Body of pancreas (tissue), 4 donors: ENCODE measurements around the gene TGFB1. TPM values are rescaled to one million over a fixed set of nuclear protein-coding genes. Genes with fewer than 3 reads are reported as not detected.

ENCODE experiments used
- ATAC-seq: fragments of 150-250 bp; one replicate; pipeline ENCODE4 v1.9.1; 2016
- DNase-seq, 4 donors: peaks; one replicate each; pipeline ENCODE4 v3.0.0-alpha.2; 2019
- H3K27ac ChIP-seq, 4 donors: fragments of 200-600 bp; sonication (generic); 1 replicate in 3 of 4; 2 replicates in 1 of 4; pipeline versions ENCODE4 v1.5.1 to v1.6.1; 2016 to 2019; ENCODE audit warnings: mild to moderate bottlenecking in 1 of 4, mixed read lengths in 1 of 4, moderate library complexity in 1 of 4
- H3K27me3 ChIP-seq, 2 donors: fragments of 200-600 bp; sonication (generic); one replicate each; pipeline ENCODE4 v1.6.0; 2016; ENCODE audit warnings: mild to moderate bottlenecking in 1 of 2
- H3K36me3 ChIP-seq, 2 donors: fragments of 200-600 bp; sonication (generic); replicated peaks in 1 of 2; 2 replicates each; pipeline ENCODE4 v1.5.1; 2016; ENCODE audit warnings: low read depth in 2 of 2; ENCODE audit not compliant: insufficient read depth in 1 of 2
- H3K4me1 ChIP-seq: fragments of 200-600 bp; sonication (generic); one replicate; pipeline ENCODE4 v1.6.0; 2016
- H3K4me3 ChIP-seq, 2 donors: fragments of 200-600 bp; sonication (generic); 1 replicate in 1 of 2; 2 replicates in 1 of 2; pipeline ENCODE4 v1.5.1; 2016 to 2019
- H3K9me3 ChIP-seq, 3 donors: fragments of 200-600 bp; sonication (generic); 1 replicate in 2 of 3; 2 replicates in 1 of 3; pipeline ENCODE4 v1.5.1; 2016
- POLR2A ChIP-seq, 3 donors: fragments of 450-650 bp; IDR thresholded peaks; one replicate each; pipeline ENCODE4 v1.6.1; 2016; ENCODE audit warnings: antibody characterized with exemption in 3 of 3, mild to moderate bottlenecking in 2 of 3
- WGBS, 2 donors: methylation state at CpG; one replicate each; pipeline ENCODE4 v1.1.5; 2017; 5-methylcytosine and 5-hydroxymethylcytosine counted together
- intact Hi-C: fragments of 100-400 bp; cut with DNase I; formaldehyde crosslinking; loops from one replicate; pipeline ENCODE4 v1.15.1; 2023
- total RNA-seq, 2 donors: library from RNA; depleted of rRNA; stranded (reverse); fragments of >200 nt; gene quantifications; one replicate each; pipeline ENCODE4 v1.1.0, GENCODE V29; 2016
- TF ChIP-seq, protein P1 (sequence below), 7 experiments: fragments of 450-650 bp in 4 of 7; fragments of 200-600 bp in 3 of 7; sonication (generic) in 3 of 7; IDR thresholded peaks; one replicate each; pipeline ENCODE4 v1.5.1; 2016 to 2019; ENCODE audit warnings: antibody characterized with exemption in 7 of 7

Gene TGFB1
- total RNA-seq, 2 donors from 2014 or later = 7.8 to 17.1 TPM

DNA sequence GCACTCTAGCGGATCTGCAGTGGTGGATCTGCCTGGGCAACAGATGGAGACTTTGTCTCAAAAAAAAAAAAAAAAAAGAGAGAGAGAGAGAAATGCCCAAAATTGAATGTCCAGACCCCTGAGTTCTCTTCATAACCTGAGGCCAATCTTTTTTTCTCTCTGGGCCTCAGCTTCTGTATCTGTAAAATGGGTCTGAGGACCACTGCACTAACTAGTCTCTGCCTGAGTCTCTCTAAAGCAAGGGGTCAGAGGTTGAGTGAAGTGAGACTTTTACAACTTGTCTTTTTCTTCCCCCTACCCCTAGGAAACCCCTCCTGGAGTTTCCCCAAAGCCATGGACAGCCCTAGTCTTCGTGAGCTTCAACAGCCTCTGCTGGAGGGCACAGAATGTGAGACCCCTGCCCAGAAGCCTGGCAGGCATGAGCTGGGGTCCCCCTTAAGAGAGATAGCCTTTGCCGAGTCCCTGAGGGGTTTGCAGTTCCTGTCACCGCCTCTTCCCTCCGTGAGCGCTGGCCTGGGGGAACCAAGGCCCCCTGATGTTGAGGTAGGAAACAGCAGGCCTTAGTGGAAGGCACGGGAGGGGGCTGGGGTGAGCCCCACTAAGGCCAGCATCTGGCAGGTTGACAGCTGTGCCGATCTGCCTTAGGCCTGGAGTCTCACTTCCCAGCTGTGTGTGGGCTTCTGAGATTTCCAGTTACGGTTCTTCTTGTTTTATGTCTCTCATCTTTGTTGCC lies 24.4 kb upstream of the TGFB1 start:
- no peak overlapping the region for H3K4me3 ChIP-seq
- no peaks in the 10 kb centered on the region for H3K36me3 ChIP-seq
- no peak for TF ChIP-seq POLR2A (IDR thresholded peaks at IDR 0.05)
- TF ChIP-seq, protein P1, sequence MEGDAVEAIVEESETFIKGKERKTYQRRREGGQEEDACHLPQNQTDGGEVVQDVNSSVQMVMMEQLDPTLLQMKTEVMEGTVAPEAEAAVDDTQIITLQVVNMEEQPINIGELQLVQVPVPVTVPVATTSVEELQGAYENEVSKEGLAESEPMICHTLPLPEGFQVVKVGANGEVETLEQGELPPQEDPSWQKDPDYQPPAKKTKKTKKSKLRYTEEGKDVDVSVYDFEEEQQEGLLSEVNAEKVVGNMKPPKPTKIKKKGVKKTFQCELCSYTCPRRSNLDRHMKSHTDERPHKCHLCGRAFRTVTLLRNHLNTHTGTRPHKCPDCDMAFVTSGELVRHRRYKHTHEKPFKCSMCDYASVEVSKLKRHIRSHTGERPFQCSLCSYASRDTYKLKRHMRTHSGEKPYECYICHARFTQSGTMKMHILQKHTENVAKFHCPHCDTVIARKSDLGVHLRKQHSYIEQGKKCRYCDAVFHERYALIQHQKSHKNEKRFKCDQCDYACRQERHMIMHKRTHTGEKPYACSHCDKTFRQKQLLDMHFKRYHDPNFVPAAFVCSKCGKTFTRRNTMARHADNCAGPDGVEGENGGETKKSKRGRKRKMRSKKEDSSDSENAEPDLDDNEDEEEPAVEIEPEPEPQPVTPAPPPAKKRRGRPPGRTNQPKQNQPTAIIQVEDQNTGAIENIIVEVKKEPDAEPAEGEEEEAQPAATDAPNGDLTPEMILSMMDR (IDR thresholded peaks at IDR 0.05) = no peak
- no peak overlapping the region for H3K27ac ChIP-seq
- H3K27me3 ChIP-seq = no peaks in the 10 kb centered on the region
- WGBS, 2 donors = 56 to 81% methylated on average over 5 to 9 of the region's 9 CpGs
- intact Hi-C loops = no loop called here
- DNase-seq (no peak), ATAC-seq (no peak)
- H3K9me3 ChIP-seq = no peaks in the 10 kb centered on the region
- peaks cover 31% of the 10 kb centered on the region for H3K4me1 ChIP-seq

DNA sequence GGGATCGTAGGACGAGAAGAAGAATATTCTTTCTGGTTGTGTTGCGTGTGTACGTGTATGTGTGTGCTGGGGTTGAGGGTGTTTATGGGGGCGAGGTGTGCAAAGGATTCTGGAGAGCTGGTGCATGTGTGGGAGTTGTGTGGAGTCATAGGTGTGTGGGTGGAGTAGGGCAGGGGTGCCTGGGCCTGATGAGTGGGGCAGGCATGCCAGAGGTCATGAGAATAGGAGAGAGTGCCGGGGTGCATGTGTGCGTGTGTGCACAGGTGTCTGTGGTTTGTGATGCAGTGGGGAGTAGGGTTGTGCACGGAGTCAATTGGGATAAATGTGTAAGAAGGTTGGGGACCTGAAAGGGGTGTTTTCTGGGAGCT lies 23.3 kb upstream of the TGFB1 start:
- Histone ChIP-seq H3K4me1 (peaks cover 31% of the 10 kb centered on the region), H3K36me3 (no peaks in the 10 kb centered on the region), H3K4me3 (peak overlapping the region in 1 of 2 donors; percentile 32), H3K9me3 (no peaks in the 10 kb centered on the region), H3K27ac (peak overlapping the region; percentile 45 to 73 (median 70)), H3K27me3 (no peaks in the 10 kb centered on the region)
- 41 to 44% methylated on average over 8 of the region's 8 CpGs for WGBS, 2 donors
- intact Hi-C loops = no loop called here
- ATAC-seq = peak; percentile 24
- no peak for TF ChIP-seq POLR2A (IDR thresholded peaks at IDR 0.05)
- TF ChIP-seq, protein P1 (IDR thresholded peaks at IDR 0.05) = no peak
- DNase-seq = peak in 1 of 4 donors; percentile 10

DNA sequence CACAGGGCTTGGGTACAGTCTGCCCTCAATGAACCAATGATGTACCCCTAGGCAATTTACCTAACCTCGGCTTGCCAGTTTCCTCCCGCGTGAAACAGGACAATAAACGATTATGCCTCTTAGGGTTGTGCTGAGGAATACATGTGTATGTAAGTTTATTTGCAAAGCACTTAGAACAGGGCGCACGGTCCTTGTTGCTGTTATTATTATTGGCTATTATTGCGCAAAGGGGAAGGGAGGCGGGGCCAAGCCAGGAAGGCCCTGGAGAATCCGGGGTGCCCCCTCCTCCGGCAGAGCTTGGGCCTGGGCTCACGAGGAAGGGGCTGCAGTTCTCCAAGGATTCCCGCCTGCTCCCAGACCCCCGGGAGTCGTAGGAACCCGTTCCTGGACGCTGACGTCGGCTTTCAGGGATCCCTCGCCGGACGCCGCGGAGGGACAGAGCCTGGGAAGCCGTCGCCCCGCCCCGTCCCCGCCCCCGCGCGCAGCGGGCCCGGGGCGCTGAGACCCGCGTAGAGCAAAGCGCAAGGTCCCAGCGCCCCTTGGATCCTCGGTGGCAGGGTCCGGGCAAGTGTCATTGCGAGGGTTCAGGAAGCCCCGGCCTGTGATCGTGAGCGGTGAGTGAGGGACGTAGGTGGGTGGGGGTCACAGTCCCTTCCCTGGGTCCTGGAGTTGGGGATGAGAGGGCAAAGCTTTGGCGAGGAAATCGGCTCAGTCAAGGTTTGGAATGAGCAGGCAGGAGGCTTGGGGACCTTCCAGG lies 22.7 kb upstream of the TGFB1 start, which contains the start of gene TMEM91:
TSS of gene TMEM91 (plus strand) at position 293 of the 757 bp plus-strand sequence. CDS start 1,777 bp downstream, outside the sequence.
- 2 to 5% methylated on average over 10 to 28 of the region's 47 CpGs for WGBS, 2 donors
- intact Hi-C loops = no loop called here
- peak; percentile 52 for ATAC-seq
- peak within 1 kb of the TSS; percentile 45 to 73 (median 70) for H3K27ac ChIP-seq
- H3K4me3 ChIP-seq = peak within 1 kb of the TSS; percentile 32 to 36
- H3K36me3 ChIP-seq = no peaks in the 10 kb centered on the region
- H3K4me1 ChIP-seq = peaks cover 31% of the 10 kb centered on the region
- peak; percentile 38 to 64 (median 54) for DNase-seq
- no peaks in the 10 kb centered on the region for H3K27me3 ChIP-seq
- TF ChIP-seq POLR2A (IDR thresholded peaks at IDR 0.05) = peak in 1 of 3 donors; percentile 21
- TF ChIP-seq, protein P1 (IDR thresholded peaks at IDR 0.05) = no peak
- no peaks in the 10 kb centered on the region for H3K9me3 ChIP-seq

DNA sequence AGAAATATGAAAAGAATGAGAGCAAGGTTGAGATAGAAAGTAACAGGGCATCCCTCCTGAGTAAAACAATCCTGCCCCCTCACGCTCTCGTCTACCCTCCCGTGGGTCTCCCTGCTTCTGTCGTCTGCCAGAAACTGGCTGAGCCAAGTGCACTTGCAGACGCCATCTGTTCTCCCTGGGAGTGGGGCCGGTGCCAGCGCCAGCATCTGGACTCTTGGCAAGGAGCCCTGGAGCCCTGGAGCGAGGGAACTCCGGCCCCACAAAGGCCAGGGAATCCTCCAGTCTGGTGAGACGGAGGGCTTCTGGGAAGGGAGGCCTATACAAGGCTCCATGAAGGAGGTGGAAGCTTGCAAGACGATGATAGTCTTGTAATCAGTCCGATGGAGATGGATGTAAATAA lies 20.3 kb upstream of the TGFB1 start:
- intact Hi-C loops = no loop called here
- DNase-seq (peak; percentile 86 to 94 (median 92)), ATAC-seq (peak; percentile 81)
- Histone ChIP-seq H3K27ac (peak overlapping the region; percentile 35 to 69 (median 55)), H3K27me3 (no peaks in the 10 kb centered on the region), H3K4me3 (no peak overlapping the region), H3K4me1 (peaks cover 31% of the 10 kb centered on the region), H3K9me3 (no peaks in the 10 kb centered on the region), H3K36me3 (no peaks in the 10 kb centered on the region)
- TF ChIP-seq, protein P1 (IDR thresholded peaks at IDR 0.05) = no peak
- no peak for TF ChIP-seq POLR2A (IDR thresholded peaks at IDR 0.05)
- WGBS, 2 donors = 7 to 10% methylated on average over 12 of the region's 12 CpGs
